Mesendoderm (in vitro differentiated cells): ENCODE results near the gene SGSM1. TPM values are rescaled to one million over a fixed set of nuclear protein-coding genes. Genes with fewer than 3 reads are reported as not detected.

Experiments used
- DNase-seq: peaks from one replicate; pipeline ENCODE4 v3.0.0; 2013
- H2AK5ac ChIP-seq: 2 replicates; pipeline ENCODE4 v1.6.1; 2013; ENCODE audit warnings: low read length, inconsistent platforms
- H2BK120ac ChIP-seq: 2 replicates; pipeline ENCODE4 v1.6.1; 2013; ENCODE audit warnings: low read depth, mild to moderate bottlenecking, low read length, moderate library complexity, mixed read lengths
- H2BK15ac ChIP-seq: replicated peaks from 2 replicates; pipeline ENCODE4 v1.6.1; 2013; ENCODE audit warnings: low read depth, mild to moderate bottlenecking, moderate library complexity
- H2BK5ac ChIP-seq: 2 replicates; pipeline ENCODE4 v1.6.1; 2013; ENCODE audit warnings: low read length, inconsistent platforms
- H3K18ac ChIP-seq: 2 replicates; pipeline ENCODE4 v1.6.1; 2013; ENCODE audit warnings: mild to moderate bottlenecking, low read length, mixed read lengths
- H3K23ac ChIP-seq: one replicate; pipeline ENCODE4 v1.6.1; 2013; ENCODE audit warnings: low read length
- H3K27ac ChIP-seq: 2 replicates; pipeline ENCODE4 v1.5.1; 2013; ENCODE audit warnings: low read depth, mild to moderate bottlenecking, inconsistent platforms, low read length, moderate library complexity
- H3K27me3 ChIP-seq: 2 replicates; pipeline ENCODE4 v1.6.1; 2013; ENCODE audit warnings: low read length, control low read depth, mild to moderate bottlenecking, inconsistent platforms; ENCODE audit not compliant: insufficient read depth, poor library complexity
- H3K36me3 ChIP-seq: 2 replicates; pipeline ENCODE4 v1.6.1; 2013; ENCODE audit warnings: low read length, inconsistent platforms; ENCODE audit not compliant: control insufficient read depth, insufficient read depth
- H3K4ac ChIP-seq: one replicate; pipeline ENCODE4 v1.6.1; 2013; ENCODE audit warnings: low read depth, mild to moderate bottlenecking, low read length, moderate library complexity
- H3K4me1 ChIP-seq: 2 replicates; pipeline ENCODE4 v1.6.1; 2013; ENCODE audit warnings: low read depth, low read length, inconsistent platforms; ENCODE audit not compliant: control insufficient read depth
- H3K4me2 ChIP-seq: 2 replicates; pipeline ENCODE4 v1.6.1; 2013; ENCODE audit warnings: low read length
- H3K4me3 ChIP-seq: 2 replicates; pipeline ENCODE4 v1.5.1; 2013; ENCODE audit warnings: mild to moderate bottlenecking, low read length
- H3K56ac ChIP-seq: one replicate; pipeline ENCODE4 v1.6.1; 2013; ENCODE audit warnings: low read length
- H3K79me1 ChIP-seq: 2 replicates; pipeline ENCODE4 v1.6.1; 2013; ENCODE audit warnings: low read length, inconsistent platforms
- H3K79me2 ChIP-seq: 2 replicates; pipeline ENCODE4 v1.6.1; 2013; ENCODE audit warnings: mild to moderate bottlenecking, low read length; ENCODE audit not compliant: control insufficient read depth, insufficient read depth
- H3K9ac ChIP-seq: 2 replicates; pipeline ENCODE4 v1.6.1; 2013; ENCODE audit warnings: low read length, inconsistent platforms
- H4K5ac ChIP-seq: one replicate; pipeline ENCODE4 v1.6.1; 2013; ENCODE audit warnings: low read length
- H4K8ac ChIP-seq: one replicate; pipeline ENCODE4 v1.6.1; 2013; ENCODE audit warnings: low read depth, mild to moderate bottlenecking, control low read depth, low read length, moderate library complexity
- WGBS: extraction: QIAGEN DNeasy Blood & Tissue Kit; methylation state at CpG from one replicate; pipeline ENCODE4 v1.1.7; 2013; ENCODE audit warnings: low lambda C conversion rate, missing lambda C conversion rate; ENCODE audit not compliant: insufficient coverage; ENCODE audit errors: extremely low coverage; 5-methylcytosine and 5-hydroxymethylcytosine counted together
- polyA plus RNA-seq, 2 experiments: library from polyadenylated mRNA; stranded (reverse); fragments of 200-250 nt; gene quantifications; one replicate each; pipeline ENCODE4 v1.2.3, GENCODE V29; 2013

Gene SGSM1, protein sequence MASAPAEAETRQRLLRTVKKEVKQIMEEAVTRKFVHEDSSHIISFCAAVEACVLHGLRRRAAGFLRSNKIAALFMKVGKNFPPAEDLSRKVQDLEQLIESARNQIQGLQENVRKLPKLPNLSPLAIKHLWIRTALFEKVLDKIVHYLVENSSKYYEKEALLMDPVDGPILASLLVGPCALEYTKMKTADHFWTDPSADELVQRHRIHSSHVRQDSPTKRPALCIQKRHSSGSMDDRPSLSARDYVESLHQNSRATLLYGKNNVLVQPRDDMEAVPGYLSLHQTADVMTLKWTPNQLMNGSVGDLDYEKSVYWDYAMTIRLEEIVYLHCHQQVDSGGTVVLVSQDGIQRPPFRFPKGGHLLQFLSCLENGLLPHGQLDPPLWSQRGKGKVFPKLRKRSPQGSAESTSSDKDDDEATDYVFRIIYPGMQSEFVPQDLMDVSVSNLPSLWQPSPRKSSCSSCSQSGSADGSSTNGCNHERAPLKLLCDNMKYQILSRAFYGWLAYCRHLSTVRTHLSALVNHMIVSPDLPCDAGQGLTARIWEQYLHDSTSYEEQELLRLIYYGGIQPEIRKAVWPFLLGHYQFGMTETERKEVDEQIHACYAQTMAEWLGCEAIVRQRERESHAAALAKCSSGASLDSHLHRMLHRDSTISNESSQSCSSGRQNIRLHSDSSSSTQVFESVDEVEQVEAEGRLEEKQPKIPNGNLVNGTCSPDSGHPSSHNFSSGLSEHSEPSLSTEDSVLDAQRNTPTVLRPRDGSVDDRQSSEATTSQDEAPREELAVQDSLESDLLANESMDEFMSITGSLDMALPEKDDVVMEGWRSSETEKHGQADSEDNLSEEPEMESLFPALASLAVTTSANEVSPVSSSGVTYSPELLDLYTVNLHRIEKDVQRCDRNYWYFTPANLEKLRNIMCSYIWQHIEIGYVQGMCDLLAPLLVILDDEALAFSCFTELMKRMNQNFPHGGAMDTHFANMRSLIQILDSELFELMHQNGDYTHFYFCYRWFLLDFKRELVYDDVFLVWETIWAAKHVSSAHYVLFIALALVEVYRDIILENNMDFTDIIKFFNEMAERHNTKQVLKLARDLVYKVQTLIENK
- polyA plus RNA-seq (2013, experiment 1 of 2) = 1.3 TPM
- polyA plus RNA-seq (2013, experiment 2 of 2) = 0.39 TPM

- Histone ChIP-seq H3K4me2 (peak within 1 kb of the TSS; percentile 78), H2BK5ac (no peak within 1 kb of the TSS), H4K8ac (no peak within 1 kb of the TSS), H2BK15ac (no peak within 1 kb of the TSS), H3K4me3 (peak within 1 kb of the TSS; percentile 48), H3K4ac (no peak within 1 kb of the TSS), H3K36me3 (no peaks in the 10 kb centered on the region), H3K23ac (no peak within 1 kb of the TSS), H3K56ac (peak within 1 kb of the TSS; percentile 82), H3K4me1 (no peaks in the 10 kb centered on the region), H3K27me3 (no peaks in the 10 kb centered on the region), H3K18ac (peak within 1 kb of the TSS; percentile 15), H3K27ac (no peak within 1 kb of the TSS), H3K79me2 (no peaks in the 10 kb centered on the region), H3K9ac (peak within 1 kb of the TSS; percentile 78), H2BK120ac (no peak within 1 kb of the TSS), H4K5ac (no peak within 1 kb of the TSS), H2AK5ac (no peak within 1 kb of the TSS), H3K79me1 (no peaks in the 10 kb centered on the region)
- peak; percentile 93 for DNase-seq
- no CpG with 5 or more reads among the region's 80 CpGs for WGBS
These were observed at the start of gene SGSM1 for GRCh38 chr22:24805790-24806662. TSS of gene SGSM1 (plus strand) at chr22:24806211. CDS start at chr22:24806326, 115 bp downstream.

DNA sequence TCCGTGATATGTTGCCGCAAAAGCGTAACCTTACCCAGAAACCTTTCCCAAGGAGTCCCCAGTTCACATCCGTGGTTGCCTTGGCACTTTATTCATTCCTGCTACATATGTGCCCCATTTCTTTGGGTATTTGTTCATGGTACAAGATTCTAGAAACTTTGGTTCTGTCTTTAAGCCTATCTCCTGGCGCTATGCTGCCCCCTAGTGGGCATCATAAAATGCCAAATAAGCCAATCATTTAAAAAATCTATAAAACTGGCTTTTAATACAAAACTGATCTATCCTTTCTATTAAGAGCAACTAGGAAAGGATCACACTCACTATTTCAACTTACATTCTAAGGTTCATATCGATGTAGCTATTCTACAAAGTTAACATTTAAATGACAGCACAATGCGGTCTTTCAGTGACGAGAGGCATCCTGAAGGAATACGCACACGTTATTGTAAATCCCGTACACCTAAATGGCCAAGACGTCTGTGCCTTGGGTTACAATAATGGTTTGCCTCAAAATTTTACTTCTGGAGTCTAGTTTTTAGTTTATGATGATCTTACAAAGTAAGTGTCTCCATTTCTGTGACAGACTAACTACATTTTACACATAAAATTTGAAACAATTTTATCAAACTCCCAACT lies 47.7 kb upstream of the SGSM1 start:
- Histone ChIP-seq H3K4ac (no peak overlapping the region), H3K4me1 (no peaks in the 10 kb centered on the region), H3K23ac (no peak overlapping the region), H2AK5ac (no peak overlapping the region), H3K27ac (no peak overlapping the region), H4K5ac (no peak overlapping the region), H2BK15ac (no peak overlapping the region), H3K4me2 (no peak overlapping the region), H3K9ac (no peak overlapping the region), H3K79me1 (no peaks in the 10 kb centered on the region), H3K18ac (no peak overlapping the region), H3K79me2 (no peaks in the 10 kb centered on the region), H2BK5ac (no peak overlapping the region), H4K8ac (no peak overlapping the region), H3K56ac (no peak overlapping the region), H3K4me3 (no peak overlapping the region), H3K36me3 (no peaks in the 10 kb centered on the region), H2BK120ac (no peak overlapping the region), H3K27me3 (no peaks in the 10 kb centered on the region)
- DNase-seq = peak; percentile 45
- WGBS = no CpG with 5 or more reads among the region's 12 CpGs

DNA sequence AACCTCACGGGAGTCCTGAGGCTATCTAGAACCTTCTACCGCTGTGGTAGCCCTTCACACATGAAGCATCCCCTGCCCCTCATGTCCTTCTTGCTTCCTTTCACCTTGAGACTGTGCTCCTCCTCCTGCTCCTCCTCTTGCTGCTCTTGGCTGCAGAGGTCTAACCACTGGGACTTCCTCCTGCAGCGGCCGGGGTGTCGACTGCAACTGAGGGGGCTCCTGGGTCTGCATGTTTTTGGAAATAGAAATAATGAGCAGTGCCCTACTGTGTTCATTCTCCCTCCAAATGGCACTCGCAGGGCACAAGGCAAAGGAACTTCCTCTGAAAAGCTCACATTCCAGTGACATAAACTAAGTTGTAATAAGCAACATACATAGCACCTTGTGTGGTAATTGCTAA lies 46.2 kb upstream of the SGSM1 start:
- Histone ChIP-seq H2AK5ac (no peak overlapping the region), H3K4me1 (no peaks in the 10 kb centered on the region), H3K27me3 (no peaks in the 10 kb centered on the region), H3K79me2 (no peaks in the 10 kb centered on the region), H3K4me3 (no peak overlapping the region), H2BK120ac (no peak overlapping the region), H3K36me3 (no peaks in the 10 kb centered on the region), H4K8ac (no peak overlapping the region), H3K79me1 (no peaks in the 10 kb centered on the region), H3K23ac (no peak overlapping the region), H2BK15ac (no peak overlapping the region), H4K5ac (no peak overlapping the region), H3K4ac (no peak overlapping the region), H3K27ac (no peak overlapping the region), H3K9ac (no peak overlapping the region), H2BK5ac (no peak overlapping the region), H3K4me2 (no peak overlapping the region), H3K56ac (no peak overlapping the region), H3K18ac (no peak overlapping the region)
- WGBS = no CpG with 5 or more reads among the region's 6 CpGs
- DNase-seq = no peak

DNA sequence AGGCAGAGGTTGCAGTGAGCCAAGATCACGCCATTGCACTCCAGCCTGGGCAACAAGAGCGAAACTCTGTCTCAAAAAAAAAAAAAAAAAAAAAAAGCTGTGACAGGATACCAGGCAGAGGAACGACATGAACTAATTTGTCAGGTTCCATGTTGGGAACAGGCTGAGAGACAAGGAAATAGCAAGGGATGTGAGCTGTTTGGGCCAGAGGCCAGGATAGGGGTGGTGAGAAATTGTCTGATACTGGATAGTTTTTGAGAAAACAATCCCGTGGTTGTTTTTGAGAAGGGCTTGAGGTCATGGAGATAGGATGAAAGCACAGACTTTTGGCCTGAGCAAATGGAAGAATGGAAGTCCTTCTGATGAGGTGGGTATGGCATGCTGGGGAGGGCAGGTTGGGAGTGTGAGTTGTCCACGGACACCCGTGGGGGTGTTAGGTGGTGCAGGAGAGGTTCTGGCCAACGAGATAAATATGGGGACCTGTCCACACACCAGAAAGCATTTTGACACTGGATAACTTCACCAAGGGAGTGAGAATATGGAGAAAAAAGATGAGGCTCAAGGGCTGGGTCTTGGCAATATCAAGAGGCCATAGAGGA lies 45.2 kb upstream of the SGSM1 start:
- H3K56ac ChIP-seq = no peak overlapping the region
- no peak overlapping the region for H2BK15ac ChIP-seq
- no peak overlapping the region for H3K27ac ChIP-seq
- H3K9ac ChIP-seq = no peak overlapping the region
- no peak overlapping the region for H4K5ac ChIP-seq
- H2BK5ac ChIP-seq = no peak overlapping the region
- no peak overlapping the region for H3K4ac ChIP-seq
- H3K4me1 ChIP-seq = no peaks in the 10 kb centered on the region
- no peak overlapping the region for H3K18ac ChIP-seq
- H3K36me3 ChIP-seq = no peaks in the 10 kb centered on the region
- WGBS = no CpG with 5 or more reads among the region's 7 CpGs
- H3K23ac ChIP-seq = no peak overlapping the region
- H3K79me2 ChIP-seq = no peaks in the 10 kb centered on the region
- no peaks in the 10 kb centered on the region for H3K79me1 ChIP-seq
- no peak overlapping the region for H3K4me3 ChIP-seq
- H4K8ac ChIP-seq = no peak overlapping the region
- no peak for DNase-seq
- no peak overlapping the region for H2BK120ac ChIP-seq
- no peak overlapping the region for H3K4me2 ChIP-seq
- H2AK5ac ChIP-seq = no peak overlapping the region
- H3K27me3 ChIP-seq = no peaks in the 10 kb centered on the region
